Heart left ventricle (tissue), 16 donors: ENCODE data around the gene RBM10. TPM values are rescaled to one million over a fixed set of nuclear protein-coding genes. Genes with fewer than 3 reads are reported as not detected.

ENCODE experiments used
- ATAC-seq, 4 donors: fragments of 200-7000 bp; cut with Tn5 transposase; one replicate each; pipeline ENCODE4 v1.9.1; 2020 to 2022; ENCODE audit warnings: moderate library complexity in 4 of 4, mild to moderate bottlenecking in 3 of 4, moderate number of reproducible peaks in 1 of 4
- DNase-seq, 5 donors: peaks; one replicate each; pipeline ENCODE4 v3.0.0-alpha.2; 2020
- H3K27ac ChIP-seq, 12 donors: fragments of 200-600 bp; sonication (generic) in 4 of 12; one replicate each; pipeline versions ENCODE4 v1.5.0 to v1.8.0; 2016 to 2022; ENCODE audit warnings: mild to moderate bottlenecking in 2 of 12
- H3K27me3 ChIP-seq, 9 donors: fragments of 200-600 bp; sonication (generic) in 2 of 9; one replicate each; pipeline versions ENCODE4 v1.5.1 to v1.8.0; 2016 to 2022; ENCODE audit warnings: mild to moderate bottlenecking in 3 of 9
- H3K36me3 ChIP-seq, 9 donors: fragments of 200-600 bp; sonication (generic) in 2 of 9; one replicate each; pipeline versions ENCODE4 v1.5.0 to v1.8.0; 2018 to 2022; ENCODE audit warnings: mild to moderate bottlenecking in 2 of 9
- H3K4me1 ChIP-seq, 12 donors: fragments of 200-600 bp; sonication (generic) in 4 of 12; one replicate each; pipeline versions ENCODE4 v1.5.0 to v1.8.0; 2016 to 2022; ENCODE audit warnings: mild to moderate bottlenecking in 3 of 12
- H3K4me3 ChIP-seq, 12 donors: fragments of 200-600 bp; sonication (generic) in 4 of 12; one replicate each; pipeline versions ENCODE4 v1.5.0 to v1.8.0; 2017 to 2022; ENCODE audit warnings: mild to moderate bottlenecking in 9 of 12, moderate library complexity in 4 of 12
- H3K9me3 ChIP-seq, 12 donors: fragments of 200-600 bp; sonication (generic) in 4 of 12; one replicate each; pipeline versions ENCODE4 v1.5.0 to v1.8.0; 2016 to 2022; ENCODE audit warnings: mild to moderate bottlenecking in 1 of 12
- POLR2A ChIP-seq, 2 donors: fragments of 450-650 bp; IDR thresholded peaks; one replicate each; pipeline ENCODE4 v1.6.1; 2017; ENCODE audit warnings: antibody characterized with exemption in 2 of 2, mild to moderate bottlenecking in 2 of 2, moderate library complexity in 2 of 2
- WGBS, 4 donors: extraction: QIAGEN DNeasy Blood & Tissue Kit in 2 of 4; methylation state at CpG; one replicate each; pipeline versions ENCODE4 v1.1.5 to v1.1.7; 2013 to 2018; 5-methylcytosine and 5-hydroxymethylcytosine counted together
- intact Hi-C, 10 donors: fragments of 100-400 bp; cut with DNase I; formaldehyde crosslinking; loops; one replicate each; pipeline versions ENCODE4 v1.11.1 to v1.14.2; 2022
- polyA plus RNA-seq, 2 donors: library from polyadenylated mRNA; stranded (reverse); fragments of 200-250 nt; gene quantifications; one replicate each; pipeline ENCODE4 v1.2.3, GENCODE V29; 2013
- total RNA-seq, 9 donors: library from RNA; depleted of rRNA in 2 of 9; stranded (reverse); fragments of >200 nt in 2 of 9; fragmentation: NEBNext Ultra II Directional in 3 of 9; extraction: Animal tissue kit (Norgen Biotek cat#: 25700) in 3 of 9; gene quantifications; one replicate each; pipeline versions ENCODE4 v1.1.0 to v1.2.4, GENCODE V29; 2016 to 2023
- TF ChIP-seq, protein P1 (sequence below), 12 donors: fragments of 200-600 bp; sonication (generic) in 4 of 12; IDR thresholded peaks; one replicate each; pipeline versions ENCODE4 v1.5.0 to v1.8.0; 2018 to 2022; ENCODE audit warnings: antibody characterized with exemption in 12 of 12, mild to moderate bottlenecking in 5 of 12
- donor health status: ischemic (EF 13 %, LVEDD 7.1; RV severe dilation, severe dysfunction).
- donor health status: healthy with polysubstance abuse.
- donor health status: DM: no; HTN: yes; CAD: no.
- donor health status: DM: no; HTN: no; CAD: no.
- donor health status: ischemic (EF 25% LVEDD 6.9; RV normal size, moderate dysfunction).
- donor health status: ischemic (EF 25% LVEDD 5.7; RV mildly dilated, moderate dysfunction).
- donor health status: healthy.
- donor health status: DM: yes; HTN: yes; CAD: no.
- donor health status: ischemic (EF 35%, LVEDD 5.7; RV mildly dilated, moderate dysfunction).
- donor health status: nonischemic (EF 11% LVEDD 7.7; RV severe dilation, severe dysfunction).
- donor health status: DM: yes; HTN: yes; CAD: no.
- donor health status: PGD.
- donor health status: ischemic (EF 29% LVEDD 5.4; RV normal size, mild dysfunction).
- donor health status: nonischemic (EF 23%, LVEDD 6.1; RV moderate dilation, normal function).

Gene RBM10
- total and polyA plus RNA-seq, 11 donors: 17.5 to 44.6 (median 28.3) TPM

DNA sequence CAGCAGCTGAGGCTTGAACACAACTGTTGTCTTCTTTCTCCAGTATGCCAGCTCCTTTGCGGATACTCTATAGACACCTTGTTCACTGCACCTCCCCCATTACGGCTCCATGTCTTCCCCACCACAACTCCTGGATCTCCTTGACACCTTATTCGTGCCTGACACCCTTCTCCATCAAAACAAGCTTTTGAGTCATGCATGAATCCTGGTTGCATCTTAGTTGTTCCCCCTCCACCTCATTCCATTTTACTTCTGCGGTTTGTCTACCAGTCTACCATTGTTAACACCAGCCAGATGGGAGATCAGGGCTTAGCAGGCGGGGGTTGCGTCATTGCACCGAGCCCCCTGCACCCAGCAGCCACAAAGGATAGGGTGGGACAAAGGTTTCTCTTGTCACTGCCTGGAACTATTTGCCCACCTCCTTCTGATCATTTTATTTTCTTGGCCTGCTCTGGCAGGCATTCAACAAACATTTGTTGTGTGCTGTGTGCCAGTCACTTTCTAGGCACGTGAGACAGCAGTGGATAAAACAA lies 71.4 kb downstream of the RBM10 start:
- no peaks in the 10 kb centered on the region for H3K9me3 ChIP-seq
- H3K27me3 ChIP-seq: no peaks in the 10 kb centered on the region
- no peak for ATAC-seq
- peak overlapping the region in 6 of 12 donors; percentile 95 to 99 (median 97) for H3K27ac ChIP-seq
- peaks cover 0 to 41% (median 15%) of the 10 kb centered on the region in 12 donors for H3K4me1 ChIP-seq
- peak overlapping the region in 1 of 12 donors; percentile 93 for H3K4me3 ChIP-seq
- WGBS, 4 donors: 81 to 88% (median 87%) methylated on average over 8 of the region's 8 CpGs
- TF ChIP-seq, protein P1, sequence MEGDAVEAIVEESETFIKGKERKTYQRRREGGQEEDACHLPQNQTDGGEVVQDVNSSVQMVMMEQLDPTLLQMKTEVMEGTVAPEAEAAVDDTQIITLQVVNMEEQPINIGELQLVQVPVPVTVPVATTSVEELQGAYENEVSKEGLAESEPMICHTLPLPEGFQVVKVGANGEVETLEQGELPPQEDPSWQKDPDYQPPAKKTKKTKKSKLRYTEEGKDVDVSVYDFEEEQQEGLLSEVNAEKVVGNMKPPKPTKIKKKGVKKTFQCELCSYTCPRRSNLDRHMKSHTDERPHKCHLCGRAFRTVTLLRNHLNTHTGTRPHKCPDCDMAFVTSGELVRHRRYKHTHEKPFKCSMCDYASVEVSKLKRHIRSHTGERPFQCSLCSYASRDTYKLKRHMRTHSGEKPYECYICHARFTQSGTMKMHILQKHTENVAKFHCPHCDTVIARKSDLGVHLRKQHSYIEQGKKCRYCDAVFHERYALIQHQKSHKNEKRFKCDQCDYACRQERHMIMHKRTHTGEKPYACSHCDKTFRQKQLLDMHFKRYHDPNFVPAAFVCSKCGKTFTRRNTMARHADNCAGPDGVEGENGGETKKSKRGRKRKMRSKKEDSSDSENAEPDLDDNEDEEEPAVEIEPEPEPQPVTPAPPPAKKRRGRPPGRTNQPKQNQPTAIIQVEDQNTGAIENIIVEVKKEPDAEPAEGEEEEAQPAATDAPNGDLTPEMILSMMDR (IDR thresholded peaks at IDR 0.05): no peak
- TF ChIP-seq POLR2A (IDR thresholded peaks at IDR 0.05): no peak
- DNase-seq: no peak
- H3K36me3 ChIP-seq: peaks cover 0 to 55% (median 49%) of the 10 kb centered on the region in 9 donors
- intact Hi-C loops: no loop called here

DNA sequence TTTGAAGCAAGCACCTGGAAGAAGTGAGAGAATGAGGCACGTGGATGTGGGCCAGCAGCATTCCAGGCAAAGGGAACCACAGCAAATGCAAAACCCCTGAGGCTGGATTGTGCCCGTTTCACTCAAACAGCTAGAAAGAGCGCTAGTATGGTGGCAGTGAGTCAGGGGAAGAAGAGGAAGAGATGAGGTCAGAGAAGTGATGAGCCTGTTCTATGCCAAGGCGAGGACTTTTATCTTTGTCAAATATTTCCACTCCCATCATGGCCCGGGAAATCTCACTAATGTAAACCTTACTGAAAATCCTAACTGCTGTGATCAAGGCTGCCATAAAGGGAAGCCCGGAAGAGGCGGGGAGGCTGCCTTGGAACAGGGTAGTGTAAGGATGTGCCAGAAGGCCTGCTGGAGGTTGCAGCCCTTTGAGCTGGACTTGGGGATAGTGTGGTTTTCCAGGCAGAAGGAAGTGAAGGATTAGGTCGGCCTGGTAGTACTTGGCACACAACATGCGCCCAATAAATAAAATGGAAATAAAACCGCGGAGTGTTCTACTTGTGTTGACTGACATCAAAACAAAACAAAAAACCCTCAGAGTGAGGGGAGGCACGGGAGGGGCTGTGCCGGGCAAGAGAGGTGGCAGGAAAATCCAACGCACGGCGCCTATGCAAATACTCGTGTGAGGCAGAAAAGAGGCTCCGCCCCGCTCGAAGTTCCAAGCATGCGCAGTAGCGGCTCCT lies 72.3 kb downstream of the RBM10 start:
- H3K27me3 ChIP-seq: no peaks in the 10 kb centered on the region
- DNase-seq (peak in 1 of 5 donors; percentile 39), ATAC-seq (peak in 3 of 4 donors; percentile 4 to 14 (median 8))
- H3K4me1 ChIP-seq: peaks cover 0 to 46% (median 15%) of the 10 kb centered on the region in 12 donors
- intact Hi-C loops: no loop called here
- H3K9me3 ChIP-seq: no peaks in the 10 kb centered on the region
- H3K36me3 ChIP-seq: peaks cover 0 to 47% (median 40%) of the 10 kb centered on the region in 9 donors
- H3K27ac ChIP-seq: peak overlapping the region in 11 of 12 donors; percentile 62 to 99 (median 97)
- peak overlapping the region in 10 of 12 donors; percentile 9 to 100 (median 75) for H3K4me3 ChIP-seq
- WGBS, 4 donors: 6 to 31% (median 12%) methylated on average over 22 of the region's 22 CpGs
- TF ChIP-seq POLR2A (IDR thresholded peaks at IDR 0.05): no peak
- TF ChIP-seq, protein P1 (IDR thresholded peaks at IDR 0.05): no peak

DNA sequence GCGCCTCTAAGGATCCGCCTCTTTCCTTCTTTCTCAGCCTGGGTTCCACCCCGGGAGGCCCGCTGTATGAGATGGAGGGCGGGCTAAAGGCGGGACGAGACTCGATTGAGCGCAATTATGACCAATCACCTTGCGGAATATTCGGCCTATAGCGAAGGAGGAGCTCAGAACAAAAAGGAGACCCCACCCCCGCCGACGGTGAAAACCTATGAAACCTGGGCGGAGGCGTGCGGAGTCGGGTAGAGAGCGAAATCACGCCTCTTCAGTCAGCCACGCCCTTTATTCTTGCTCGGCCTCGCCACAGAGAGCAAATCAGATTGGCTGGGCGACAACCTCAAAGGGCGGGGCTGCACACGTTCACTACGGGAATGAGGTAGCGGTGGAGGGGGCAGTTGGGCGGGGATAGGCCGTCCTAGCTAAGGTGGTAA lies 72.8 kb downstream of the RBM10 start:
- intact Hi-C loops: loop anchor here in 3 of 10 donors (2.0 kb wide), 1 partner anchor 15 kb away; the partner anchor contains the start of gene USP11 (in 3 of the 3)
- H3K9me3 ChIP-seq: no peaks in the 10 kb centered on the region
- peak overlapping the region; percentile 62 to 100 (median 87) for H3K4me3 ChIP-seq
- peak overlapping the region; percentile 76 to 99 (median 98) for H3K27ac ChIP-seq
- H3K36me3 ChIP-seq: peaks cover 0 to 41% (median 35%) of the 10 kb centered on the region in 9 donors
- peak; percentile 95 to 99 (median 96) for DNase-seq
- peak in 1 of 2 donors; percentile 13 for TF ChIP-seq POLR2A (IDR thresholded peaks at IDR 0.05)
- TF ChIP-seq, protein P1 (IDR thresholded peaks at IDR 0.05): no peak
- peaks cover 0 to 46% (median 15%) of the 10 kb centered on the region in 12 donors for H3K4me1 ChIP-seq
- H3K27me3 ChIP-seq: no peaks in the 10 kb centered on the region
- WGBS, 4 donors: 0 to 8% (median 0%) methylated on average over 29 to 31 of the region's 31 CpGs
- peak; percentile 87 to 93 (median 92) for ATAC-seq
